Keratinocyte (primary cell): Measurements from ENCODE around the gene MC1R. TPM values are rescaled to one million over a fixed set of nuclear protein-coding genes. Genes with fewer than 3 reads are reported as not detected.
A peak's percentile ranks its signal among the peaks of the same experiment; 100 is the strongest.

Source experiments
- DNase-seq: peaks from one replicate; pipeline ENCODE4 v3.0.0-alpha.2; 2011; ENCODE audit warnings: low read depth, missing footprints, low spot score
- FAIRE-seq: peaks from 2 replicates; lab custom pipeline; 2011; peaks lifted over from hg19 to GRCh38; lab: Jason Lieb, UNC
- H2AFZ ChIP-seq: 2 replicates; pipeline ENCODE4 v1.6.0; 2012; ENCODE audit warnings: low read length, control low read depth, inconsistent platforms; ENCODE audit not compliant: control insufficient read depth
- H3K27ac ChIP-seq: 2 replicates; pipeline ENCODE4 v1.5.1; 2011; ENCODE audit warnings: low read length; ENCODE audit not compliant: control insufficient read depth, insufficient read depth
- H3K27me3 ChIP-seq: 3 replicates; pipeline ENCODE4 v1.6.0; 2011; ENCODE audit warnings: low read length; ENCODE audit not compliant: control insufficient read depth, insufficient read depth; ENCODE audit errors: extremely low read depth
- H3K36me3 ChIP-seq, 2 experiments: 2 replicates in 1 of 2; 3 replicates in 1 of 2; pipeline ENCODE4 v1.5.1; 2011; ENCODE audit warnings: low read length in 2 of 2, mild to moderate bottlenecking in 1 of 2; ENCODE audit not compliant: control insufficient read depth in 2 of 2, insufficient read depth in 2 of 2; ENCODE audit errors: extremely low read depth in 1 of 2
- H3K4me1 ChIP-seq: 3 replicates; pipeline ENCODE4 v1.5.1; 2011; ENCODE audit warnings: low read length; ENCODE audit not compliant: control insufficient read depth, insufficient read depth; ENCODE audit errors: extremely low read depth
- H3K4me2 ChIP-seq: 3 replicates; pipeline ENCODE4 v1.6.0; 2011; ENCODE audit warnings: low read depth, low read length; ENCODE audit not compliant: control insufficient read depth, insufficient read depth; ENCODE audit errors: extremely low read depth
- H3K4me3 ChIP-seq, 3 experiments: fragments of 200-600 bp in 1 of 3; sonication (generic) in 1 of 3; 2 replicates in 2 of 3; 3 replicates in 1 of 3; pipeline ENCODE4 v1.5.1; 2011 to 2016; ENCODE audit warnings: low read length in 3 of 3, mild to moderate bottlenecking in 3 of 3, control low read depth in 2 of 3, inconsistent platforms in 1 of 3, low read depth in 1 of 3, mixed read lengths in 1 of 3, mixed run types in 1 of 3, moderate library complexity in 1 of 3; ENCODE audit not compliant: control insufficient read depth in 2 of 3, insufficient read depth in 2 of 3; ENCODE audit errors: extremely low read depth in 1 of 3
- H3K79me2 ChIP-seq: 2 replicates; pipeline ENCODE4 v1.6.0; 2012; ENCODE audit warnings: low read length; ENCODE audit not compliant: control insufficient read depth, insufficient read depth
- H3K9ac ChIP-seq: 3 replicates; pipeline ENCODE4 v1.6.0; 2011; ENCODE audit warnings: low read length; ENCODE audit not compliant: control insufficient read depth, insufficient read depth; ENCODE audit errors: extremely low read depth
- H3K9me1 ChIP-seq: 3 replicates; pipeline ENCODE4 v1.6.0; 2011; ENCODE audit warnings: low read length; ENCODE audit not compliant: control insufficient read depth, insufficient read depth; ENCODE audit errors: extremely low read depth
- H3K9me3 ChIP-seq: 2 replicates; pipeline ENCODE4 v1.5.1; 2012; ENCODE audit warnings: low read depth, low read length; ENCODE audit not compliant: control insufficient read depth
- H4K20me1 ChIP-seq: 3 replicates; pipeline ENCODE4 v1.6.0; 2011; ENCODE audit warnings: low read length; ENCODE audit not compliant: control insufficient read depth, insufficient read depth; ENCODE audit errors: extremely low read depth
- EZH2 ChIP-seq: IDR thresholded peaks from one replicate; pipeline ENCODE4 v1.6.1; 2012; ENCODE audit warnings: inconsistent platforms, mild to moderate bottlenecking, low read length, moderate library complexity
- dilution Hi-C: fragments of 300-500 bp; cut with MboI; formaldehyde crosslinking; loops from one replicate; pipeline ENCODE4 v1.7.0; 2020; ENCODE audit warnings: low sequenced_read_pairs; ENCODE audit not compliant: extremely low pct_ligation_motif_present
- polyA plus RNA-seq, 5 experiments: library from polyadenylated mRNA; depleted of rRNA in 3 of 5; stranded (reverse) in 3 of 5; stranded (forward) in 1 of 5; unstranded in 1 of 5; fragments of >200 nt; gene quantifications; 1 replicate in 1 of 5; 2 replicates in 3 of 5; 3 replicates in 1 of 5; pipeline versions ENCODE4 v1.2.1 to v1.2.3, GENCODE V29; 2011 to 2012; ENCODE audit warnings: missing spikeins in 2 of 5, low read depth in 1 of 5, low replicate concordance in 1 of 5
- TF ChIP-seq, protein P1 (sequence below), 3 experiments: IDR thresholded peaks in 1 of 3; conservative IDR thresholded peaks in 1 of 3; optimal IDR thresholded peaks in 1 of 3; 2 replicates in 2 of 3; 3 replicates in 1 of 3; pipeline versions ENCODE3 to v1.5.1; 2011; ENCODE audit warnings: low read length in 3 of 3, mild to moderate bottlenecking in 3 of 3, moderate library complexity in 2 of 3, control low read depth in 1 of 3, inconsistent platforms in 1 of 3; ENCODE audit not compliant: insufficient read depth in 2 of 3; ENCODE audit errors: extremely low read depth in 1 of 3

Gene MC1R
- polyA plus RNA-seq, 1 donor (not counting 4 experiments of a cell fraction or from before 2014, with no cell fraction given): 1.1 TPM

DNA sequence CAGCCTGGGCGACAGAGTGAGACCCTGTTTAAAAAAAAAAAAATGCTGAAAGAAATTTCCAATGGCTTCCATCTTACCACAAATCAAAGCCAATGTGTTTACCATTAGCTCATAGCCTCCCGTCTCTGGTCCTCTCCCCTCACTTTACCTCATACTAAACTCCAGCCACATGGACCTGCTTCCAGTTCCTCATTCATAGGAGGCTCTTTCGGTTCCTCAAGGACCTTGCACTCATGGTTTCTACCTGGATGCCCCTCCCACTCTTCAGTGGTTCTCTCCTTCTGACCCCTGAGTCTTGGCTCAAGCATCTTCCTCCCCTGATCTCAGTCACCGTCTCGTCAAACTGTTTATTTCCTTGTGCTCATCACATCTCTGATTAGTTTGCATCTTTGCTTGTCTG is 26.1 kb downstream of the MC1R start:
- no peak overlapping the region for H3K9ac ChIP-seq
- peaks cover 5% of the 10 kb centered on the region for H3K4me1 ChIP-seq
- dilution Hi-C loops: no loop called here
- H4K20me1 ChIP-seq: no peaks in the 10 kb centered on the region
- H3K27ac ChIP-seq: no peak overlapping the region
- H3K4me2 ChIP-seq: no peak overlapping the region
- peaks cover 6% of the 10 kb centered on the region for H3K79me2 ChIP-seq
- H3K9me3 ChIP-seq: no peaks in the 10 kb centered on the region
- TF ChIP-seq EZH2: no peak
- TF ChIP-seq, protein P1, sequence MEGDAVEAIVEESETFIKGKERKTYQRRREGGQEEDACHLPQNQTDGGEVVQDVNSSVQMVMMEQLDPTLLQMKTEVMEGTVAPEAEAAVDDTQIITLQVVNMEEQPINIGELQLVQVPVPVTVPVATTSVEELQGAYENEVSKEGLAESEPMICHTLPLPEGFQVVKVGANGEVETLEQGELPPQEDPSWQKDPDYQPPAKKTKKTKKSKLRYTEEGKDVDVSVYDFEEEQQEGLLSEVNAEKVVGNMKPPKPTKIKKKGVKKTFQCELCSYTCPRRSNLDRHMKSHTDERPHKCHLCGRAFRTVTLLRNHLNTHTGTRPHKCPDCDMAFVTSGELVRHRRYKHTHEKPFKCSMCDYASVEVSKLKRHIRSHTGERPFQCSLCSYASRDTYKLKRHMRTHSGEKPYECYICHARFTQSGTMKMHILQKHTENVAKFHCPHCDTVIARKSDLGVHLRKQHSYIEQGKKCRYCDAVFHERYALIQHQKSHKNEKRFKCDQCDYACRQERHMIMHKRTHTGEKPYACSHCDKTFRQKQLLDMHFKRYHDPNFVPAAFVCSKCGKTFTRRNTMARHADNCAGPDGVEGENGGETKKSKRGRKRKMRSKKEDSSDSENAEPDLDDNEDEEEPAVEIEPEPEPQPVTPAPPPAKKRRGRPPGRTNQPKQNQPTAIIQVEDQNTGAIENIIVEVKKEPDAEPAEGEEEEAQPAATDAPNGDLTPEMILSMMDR (optimal IDR thresholded peaks at IDR 0.05 in 1 of 3, IDR thresholded peaks at IDR 0.05 in 1 of 3, conservative IDR thresholded peaks at IDR 0.05 in 1 of 3; ENCODE audit: extremely low read depth in 1 of 3, insufficient read depth in 2 of 3, low read length in 3 of 3): no peak
- H3K9me1 ChIP-seq: no peaks in the 10 kb centered on the region
- FAIRE-seq (no peak), DNase-seq (no peak)
- H2AFZ ChIP-seq: no peak overlapping the region
- peaks cover 5% of the 10 kb centered on the region for H3K27me3 ChIP-seq
- no peaks in the 10 kb centered on the region for H3K36me3 ChIP-seq
- H3K4me3 ChIP-seq: no peak overlapping the region

DNA sequence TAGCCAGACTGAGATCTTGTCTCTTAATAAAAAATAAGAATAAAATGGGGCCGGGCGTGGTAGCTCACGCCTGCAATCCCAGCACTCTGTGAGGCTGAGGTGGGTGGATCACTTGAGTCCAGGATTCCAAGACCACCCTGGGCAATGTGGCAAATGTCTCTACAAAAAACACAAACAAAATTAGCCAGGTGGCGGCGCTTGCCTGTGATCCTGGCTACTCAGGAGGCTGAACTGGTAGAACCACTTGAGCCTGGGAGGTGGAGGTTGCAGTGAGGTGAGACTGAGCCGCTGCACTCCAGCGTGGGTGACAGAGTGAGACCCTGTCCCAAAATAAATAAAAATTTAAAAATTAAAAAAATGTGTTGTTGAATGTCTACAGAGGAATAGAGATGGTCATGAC is 27.0 kb downstream of the MC1R start:
- no peak overlapping the region for H3K9ac ChIP-seq
- no peak for TF ChIP-seq EZH2
- TF ChIP-seq, protein P1 (optimal IDR thresholded peaks at IDR 0.05 in 1 of 3, IDR thresholded peaks at IDR 0.05 in 1 of 3, conservative IDR thresholded peaks at IDR 0.05 in 1 of 3; ENCODE audit: extremely low read depth in 1 of 3, insufficient read depth in 2 of 3, low read length in 3 of 3): peak in 2 of 3 experiments; percentile 13 to 31
- H2AFZ ChIP-seq: no peak overlapping the region
- no peak overlapping the region for H3K4me2 ChIP-seq
- H3K27ac ChIP-seq: no peak overlapping the region
- DNase-seq: no peak
- no peaks in the 10 kb centered on the region for H4K20me1 ChIP-seq
- H3K4me1 ChIP-seq: peaks cover 5% of the 10 kb centered on the region
- peaks cover 5% of the 10 kb centered on the region for H3K27me3 ChIP-seq
- H3K79me2 ChIP-seq: peaks cover 9% of the 10 kb centered on the region
- dilution Hi-C loops: no loop called here
- no peaks in the 10 kb centered on the region for H3K9me3 ChIP-seq
- no peaks in the 10 kb centered on the region for H3K36me3 ChIP-seq
- no peak for FAIRE-seq
- H3K9me1 ChIP-seq: no peaks in the 10 kb centered on the region
- H3K4me3 ChIP-seq: no peak overlapping the region
